ENCODE measurements around the gene SLC9A9.
"Not testable (repeated sequence)": the region's sequence is repeated elsewhere in the genome, so short reads cannot be mapped to it uniquely, and the experiment has no call there.

The SLC9A9 gene

GRCh38 chr3:143716731-143717130, 131.5 kb downstream of the SLC9A9 start:
- Histone ChIP-seq H3K9me3 (no peaks in the 10 kb centered on the region), H3K4me3 (no peak overlapping the region), H3K4me2 (no peak overlapping the region), H4K20me1 (no peaks in the 10 kb centered on the region), H3K9ac (no peak overlapping the region), H3K27me3 (no peaks in the 10 kb centered on the region), H3K27ac (no peak overlapping the region), H3K36me3 (no peaks in the 10 kb centered on the region), H3K4me1 (no peaks in the 10 kb centered on the region)
- no peak for TF ChIP-seq Cebpa-rat (IDR thresholded peaks at IDR 0.05)

GRCh38 chr3:143712522-143712921, 135.7 kb downstream of the SLC9A9 start:
- no peaks in the 10 kb centered on the region for H4K20me1 ChIP-seq
- H3K27ac ChIP-seq, result no peak overlapping the region
- no peak overlapping the region for H3K4me3 ChIP-seq
- no peak for TF ChIP-seq Cebpa-rat (IDR thresholded peaks at IDR 0.05)
- H3K9me3 ChIP-seq, result no peaks in the 10 kb centered on the region
- H3K36me3 ChIP-seq, result no peaks in the 10 kb centered on the region
- no peaks in the 10 kb centered on the region for H3K27me3 ChIP-seq
- no peaks in the 10 kb centered on the region for H3K4me1 ChIP-seq
- H3K9ac ChIP-seq, result no peak overlapping the region
- H3K4me2 ChIP-seq, result no peak overlapping the region

- H3K27ac ChIP-seq, result no peak overlapping the region
- no peak overlapping the region for H3K4me2 ChIP-seq
- no peaks in the 10 kb centered on the region for H3K9me3 ChIP-seq
- H3K4me1 ChIP-seq, result no peaks in the 10 kb centered on the region
- TF ChIP-seq Cebpa-rat (IDR thresholded peaks at IDR 0.05), result no peak
- H4K20me1 ChIP-seq, result no peaks in the 10 kb centered on the region
- no peak overlapping the region for H3K4me3 ChIP-seq
- no peaks in the 10 kb centered on the region for H3K27me3 ChIP-seq
- no peak overlapping the region for H3K9ac ChIP-seq
- no peaks in the 10 kb centered on the region for H3K36me3 ChIP-seq
Observed at GRCh38 chr3:143707848-143708247, 140.4 kb downstream of the SLC9A9 start.

GRCh38 chr3:143700431-143700975, 147.8 kb downstream of the SLC9A9 start:
- Histone ChIP-seq H3K36me3 (no peaks in the 10 kb centered on the region), H3K4me3 (no peak overlapping the region), H3K9me3 (no peaks in the 10 kb centered on the region), H3K4me1 (no peaks in the 10 kb centered on the region), H3K27me3 (no peaks in the 10 kb centered on the region), H3K9ac (no peak overlapping the region), H3K27ac (no peak overlapping the region), H3K4me2 (no peak overlapping the region), H4K20me1 (no peaks in the 10 kb centered on the region)
- no peak for TF ChIP-seq Cebpa-rat (IDR thresholded peaks at IDR 0.05)

GRCh38 chr3:143699424-143699823, 148.8 kb downstream of the SLC9A9 start:
- no peak overlapping the region for H3K4me2 ChIP-seq
- no peak overlapping the region for H3K9ac ChIP-seq
- no peak overlapping the region for H3K27ac ChIP-seq
- no peak for TF ChIP-seq Cebpa-rat (IDR thresholded peaks at IDR 0.05)
- no peaks in the 10 kb centered on the region for H3K27me3 ChIP-seq
- no peak overlapping the region for H3K4me3 ChIP-seq
- H3K36me3 ChIP-seq, result no peaks in the 10 kb centered on the region
- no peaks in the 10 kb centered on the region for H3K9me3 ChIP-seq
- no peaks in the 10 kb centered on the region for H3K4me1 ChIP-seq
- H4K20me1 ChIP-seq, result no peaks in the 10 kb centered on the region

GRCh38 chr3:143698682-143699303, 149.5 kb downstream of the SLC9A9 start:
- H3K9ac ChIP-seq, result no peak overlapping the region
- no peak overlapping the region for H3K4me2 ChIP-seq
- no peaks in the 10 kb centered on the region for H3K4me1 ChIP-seq
- H3K4me3 ChIP-seq, result no peak overlapping the region
- TF ChIP-seq Cebpa-rat (IDR thresholded peaks at IDR 0.05), result no peak
- no peaks in the 10 kb centered on the region for H3K27me3 ChIP-seq
- H3K9me3 ChIP-seq, result no peaks in the 10 kb centered on the region
- H3K36me3 ChIP-seq, result no peaks in the 10 kb centered on the region
- no peak overlapping the region for H3K27ac ChIP-seq
- H4K20me1 ChIP-seq, result no peaks in the 10 kb centered on the region

- H3K4me2 ChIP-seq, result no peak overlapping the region
- no peaks in the 10 kb centered on the region for H3K36me3 ChIP-seq
- H4K20me1 ChIP-seq, result no peaks in the 10 kb centered on the region
- H3K27me3 ChIP-seq, result no peaks in the 10 kb centered on the region
- H3K9me3 ChIP-seq, result no peaks in the 10 kb centered on the region
- H3K9ac ChIP-seq, result no peak overlapping the region
- TF ChIP-seq Cebpa-rat (IDR thresholded peaks at IDR 0.05), result no peak
- H3K4me3 ChIP-seq, result no peak overlapping the region
- no peaks in the 10 kb centered on the region for H3K4me1 ChIP-seq
- H3K27ac ChIP-seq, result no peak overlapping the region
Observed at GRCh38 chr3:143697975-143698374, 150.3 kb downstream of the SLC9A9 start.

- H3K27ac ChIP-seq, H3K4me3 ChIP-seq, H3K36me3 ChIP-seq, H3K9me3 ChIP-seq, H3K4me2 ChIP-seq, H3K9ac ChIP-seq, H3K27me3 ChIP-seq, H4K20me1 ChIP-seq, H3K4me1 ChIP-seq: not testable (repeated sequence)
Observed at GRCh38 chr3:143695333-143695732, 152.9 kb downstream of the SLC9A9 start.

GRCh38 chr3:143693506-143693905, 154.8 kb downstream of the SLC9A9 start:
- no peak overlapping the region for H3K9ac ChIP-seq
- H3K4me3 ChIP-seq, result no peak overlapping the region
- TF ChIP-seq Cebpa-rat (IDR thresholded peaks at IDR 0.05), result no peak
- no peaks in the 10 kb centered on the region for H4K20me1 ChIP-seq
- H3K4me1 ChIP-seq, result no peaks in the 10 kb centered on the region
- H3K27ac ChIP-seq, result no peak overlapping the region
- H3K4me2 ChIP-seq, result no peak overlapping the region
- H3K9me3 ChIP-seq, result no peaks in the 10 kb centered on the region
- no peaks in the 10 kb centered on the region for H3K27me3 ChIP-seq
- no peaks in the 10 kb centered on the region for H3K36me3 ChIP-seq

GRCh38 chr3:143686638-143687197, 161.6 kb downstream of the SLC9A9 start:
- no peak overlapping the region for H3K4me2 ChIP-seq
- no peak overlapping the region for H3K27ac ChIP-seq
- H3K9me3 ChIP-seq, result no peaks in the 10 kb centered on the region
- H3K4me1 ChIP-seq, result 0 out of 2 replicates have a peak, but pooled peaks cover 6% of the 10 kb centered on the region
- H4K20me1 ChIP-seq, result no peaks in the 10 kb centered on the region
- H3K27me3 ChIP-seq, result no peaks in the 10 kb centered on the region
- no peak overlapping the region for H3K9ac ChIP-seq
- H3K4me3 ChIP-seq, result no peak overlapping the region
- no peaks in the 10 kb centered on the region for H3K36me3 ChIP-seq
- no peak for TF ChIP-seq Cebpa-rat (IDR thresholded peaks at IDR 0.05)
